ENCODE results near the gene CNTN5. TPM values are rescaled to one million over a fixed set of nuclear protein-coding genes. Genes with fewer than 3 reads are reported as not detected.
A peak's percentile ranks its signal among the peaks of the same experiment; 100 is the strongest.
"Not testable (repeated sequence)": the region's sequence is repeated elsewhere in the genome, so short reads cannot be mapped to it uniquely, and the experiment has no call there.

CNTN5 gene
- total RNA-seq, 2 donors from 2014 or later = 0.23 to 0.33 TPM

DNA sequence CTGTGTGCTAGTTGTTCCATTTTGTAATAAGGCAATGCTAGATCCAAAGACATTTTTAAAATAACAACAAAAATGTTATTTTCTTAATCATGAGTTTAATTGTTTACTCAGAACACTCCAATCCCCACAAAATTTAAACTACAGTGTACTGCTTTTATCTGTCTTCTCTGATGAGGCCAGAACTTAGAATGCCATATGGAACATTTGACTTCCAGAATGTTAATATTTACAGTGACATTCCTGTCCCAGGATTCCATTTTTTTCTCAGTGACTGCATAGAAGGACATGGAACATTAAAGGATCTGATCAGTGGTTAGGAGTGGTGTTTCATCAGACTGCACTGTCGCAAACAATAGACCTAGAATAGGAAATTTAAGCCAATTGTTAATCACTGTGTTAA is 1171.4 kb downstream of the CNTN5 start:
- intact Hi-C loops (cut with DNase I) = no loop called here
- no peak for DNase-seq (ENCODE audit: low spot score)

DNA sequence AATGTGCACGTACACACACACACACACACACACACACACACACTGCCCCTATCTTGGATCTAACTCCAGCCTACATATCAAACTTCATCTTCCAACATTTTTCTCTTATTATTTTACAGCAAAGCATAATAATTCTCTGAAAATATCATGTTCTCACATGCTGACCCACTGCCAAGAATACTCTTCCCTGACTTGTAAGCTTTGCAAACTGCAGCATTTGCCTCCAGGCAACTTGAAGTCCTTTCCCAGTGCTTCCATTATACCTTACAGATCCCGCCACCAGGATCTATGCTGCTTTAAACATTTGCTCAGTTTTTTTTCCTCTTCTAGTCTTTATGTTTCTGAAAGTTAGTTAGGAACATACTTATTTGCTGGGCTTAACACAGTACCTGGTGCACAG is 1183.0 kb downstream of the CNTN5 start:
- DNase-seq (ENCODE audit: low spot score) = no peak
- intact Hi-C loops (cut with DNase I) = no loop called here

DNA sequence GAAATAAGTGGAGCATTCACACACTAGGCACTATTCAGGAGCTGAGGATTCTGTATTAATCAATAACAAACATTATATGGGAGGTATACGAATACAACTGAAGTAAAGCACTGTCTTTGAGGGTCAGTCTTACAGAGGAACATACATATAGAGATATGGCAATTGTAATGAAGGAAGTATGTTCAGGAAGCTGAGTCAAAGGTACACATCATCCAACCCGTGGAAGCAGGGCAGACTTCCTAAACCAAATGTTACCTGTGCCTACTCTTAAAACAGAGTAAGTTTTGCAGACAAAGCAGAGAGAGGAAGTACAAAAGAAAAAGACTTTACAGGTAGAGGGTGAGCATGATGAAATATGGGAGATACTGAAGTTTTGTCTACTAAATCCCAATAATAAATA is 1185.2 kb downstream of the CNTN5 start:
- DNase-seq (ENCODE audit: low spot score) = no peak
- intact Hi-C loops (cut with DNase I) = no loop called here

DNA sequence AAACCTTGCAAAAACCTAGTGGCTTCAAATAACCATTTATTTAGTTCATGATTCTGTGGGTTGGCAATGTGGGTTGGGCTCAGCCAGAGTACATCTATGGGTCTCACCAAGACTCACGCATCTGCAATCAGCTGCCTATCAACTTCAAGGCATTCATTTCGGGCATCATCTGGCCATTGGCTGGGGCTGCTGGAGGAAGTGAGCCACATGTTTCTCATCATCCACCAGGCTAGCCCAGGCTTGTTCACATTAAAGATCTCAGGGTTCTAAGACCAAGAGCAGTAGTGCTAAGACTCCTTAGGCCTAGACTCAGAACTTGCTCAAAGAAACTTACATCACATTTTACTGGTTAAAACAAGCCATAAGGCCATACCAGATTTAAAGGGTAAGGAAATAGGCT is 1187.5 kb downstream of the CNTN5 start:
- intact Hi-C loops (cut with DNase I) = no loop called here
- no peak for DNase-seq (ENCODE audit: low spot score)

- DNase-seq (ENCODE audit: low spot score) = no peak
- intact Hi-C loops (cut with DNase I) = no loop called here
Measured at GRCh38 chr11:100214791-100215190, 1194.0 kb downstream of the CNTN5 start.

DNA sequence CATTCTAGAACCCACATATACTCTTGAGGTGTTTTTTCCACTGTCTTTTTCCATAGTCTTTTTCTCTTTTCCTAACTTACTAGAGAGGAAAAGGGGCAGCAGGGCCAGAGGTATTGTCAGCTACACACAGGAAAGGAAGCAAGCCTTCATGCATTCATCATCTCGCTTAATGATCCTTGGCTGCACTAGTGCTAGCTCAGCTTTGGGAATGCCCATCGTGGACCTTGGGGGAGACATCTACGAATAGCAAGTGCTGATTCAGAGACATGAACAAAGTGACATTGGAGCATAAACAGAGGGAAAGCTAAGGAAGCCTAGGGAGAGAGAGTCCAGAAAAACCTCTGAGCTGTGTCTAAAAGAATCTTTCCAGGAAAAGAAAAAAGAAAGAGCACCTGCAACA is 1200.1 kb downstream of the CNTN5 start:
- intact Hi-C loops (cut with DNase I) = no loop called here
- no peak for DNase-seq (ENCODE audit: low spot score)

DNA sequence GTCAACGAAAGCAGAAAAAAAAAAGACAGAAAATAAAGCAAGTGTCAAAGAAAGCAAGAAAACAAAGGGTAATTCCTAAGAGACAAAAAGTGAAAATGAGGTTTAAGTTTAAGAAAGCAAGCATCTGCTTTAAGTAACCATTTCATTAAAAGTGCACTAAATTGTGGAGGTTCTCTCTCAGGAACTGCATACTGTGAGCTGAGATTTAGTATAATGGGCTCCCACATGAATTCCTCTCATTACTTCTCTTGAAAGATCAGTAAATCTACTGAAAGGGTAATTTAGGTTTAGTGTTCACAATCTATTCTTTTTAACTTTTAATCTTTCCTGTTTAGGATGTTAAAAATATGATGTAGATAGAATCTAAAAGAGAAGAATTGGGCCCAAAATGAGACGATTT is 1201.0 kb downstream of the CNTN5 start:
- intact Hi-C loops (cut with DNase I) = no loop called here
- no peak for DNase-seq (ENCODE audit: low spot score)

DNA sequence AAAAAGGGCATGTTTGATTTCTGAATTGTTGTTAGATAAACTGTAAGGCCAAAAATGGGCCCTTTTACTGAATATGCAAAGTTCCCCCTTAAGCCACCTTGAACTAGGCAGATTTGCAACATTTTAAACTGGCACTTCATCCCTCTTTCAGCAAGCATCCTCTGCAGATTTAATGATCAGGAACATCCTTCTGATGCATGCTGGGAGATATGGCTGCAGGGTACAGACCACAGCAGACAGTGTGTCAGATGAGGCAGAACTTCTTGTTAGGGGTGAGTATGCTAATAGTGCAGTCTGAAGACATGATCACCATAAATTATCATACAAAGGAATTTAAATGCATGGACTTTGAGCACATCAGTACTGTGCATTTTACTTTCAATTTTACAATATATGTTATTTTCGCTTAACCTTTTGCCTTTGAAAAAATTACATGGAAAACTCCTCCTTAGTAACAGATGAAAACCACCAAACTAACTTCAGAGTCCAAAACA is 1203.8 kb downstream of the CNTN5 start:
- intact Hi-C loops (cut with DNase I) = no loop called here
- no peak for DNase-seq (ENCODE audit: low spot score)

- intact Hi-C loops (cut with DNase I) = no loop called here
Measured at GRCh38 chr11:100229086-100229485, 1208.3 kb downstream of the CNTN5 start.

DNA sequence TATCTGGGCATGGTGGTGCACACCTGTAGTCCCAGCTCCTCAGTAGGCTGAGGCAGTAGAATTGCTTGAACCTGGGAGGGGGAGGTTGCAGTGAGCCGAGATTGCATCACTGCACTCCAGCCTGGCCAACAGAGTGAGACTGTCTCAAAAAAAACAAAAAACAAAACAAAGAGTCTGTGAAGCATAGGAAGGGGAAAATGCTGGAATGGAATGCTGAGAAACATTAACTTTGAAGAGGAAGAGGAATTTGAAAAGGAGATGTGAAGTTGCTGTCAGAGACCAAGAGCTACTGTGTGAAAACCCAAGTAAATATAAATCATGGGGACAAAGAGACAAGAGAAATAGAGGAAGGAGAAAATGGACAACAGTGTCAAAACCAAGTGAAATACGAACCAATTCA is 1211.3 kb downstream of the CNTN5 start:
- DNase-seq (ENCODE audit: low spot score) = no peak
- intact Hi-C loops (cut with DNase I) = no loop called here

More at GRCh38 chr11:100229086-100229485, 1208.3 kb downstream of the CNTN5 start:
- no peak for DNase-seq (ENCODE audit: low spot score)

DNA sequence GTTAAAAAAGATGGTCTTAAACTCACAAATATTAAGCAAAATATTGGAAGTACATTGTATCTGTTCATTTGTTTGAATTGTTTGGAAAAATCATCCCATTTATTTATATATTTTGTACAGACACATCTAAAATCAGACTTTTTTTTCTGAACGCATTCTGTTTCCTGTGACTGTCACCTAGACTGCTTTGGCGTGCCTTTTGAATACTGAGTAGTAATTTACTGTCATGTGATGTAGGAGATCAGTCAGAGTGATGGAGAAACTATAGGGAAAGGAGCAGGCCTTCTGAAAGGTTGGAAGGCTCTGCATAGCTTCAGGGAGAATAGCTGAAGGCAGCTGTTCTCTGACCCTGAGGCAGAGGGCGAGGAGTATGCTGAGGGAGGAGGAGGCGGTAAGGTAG is 1214.3 kb downstream of the CNTN5 start:
- intact Hi-C loops (cut with DNase I) = no loop called here
- DNase-seq (ENCODE audit: low spot score) = no peak

DNA sequence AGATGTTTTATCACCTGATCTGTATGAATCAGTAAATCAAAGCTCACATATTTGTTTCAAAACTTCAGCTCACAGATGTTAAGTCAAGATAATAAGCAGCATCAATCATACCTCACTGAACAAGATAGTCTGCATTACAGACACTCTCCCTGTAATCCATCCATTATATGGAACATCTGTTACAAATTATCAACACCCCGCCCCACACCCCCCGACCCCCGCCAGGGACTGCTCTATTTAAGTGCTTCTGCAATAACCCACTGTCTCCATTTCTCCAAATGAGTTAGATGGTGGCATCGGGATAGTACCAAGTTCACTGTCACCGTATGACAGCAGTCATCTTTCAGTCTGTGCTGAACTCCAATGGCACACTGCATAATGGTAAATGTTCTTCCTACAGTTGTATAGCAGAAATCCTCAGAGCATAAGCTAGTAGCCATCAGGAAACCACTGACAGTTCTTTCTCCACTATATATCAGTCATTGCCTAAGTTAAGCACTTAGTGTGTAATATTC is 1219.3 kb downstream of the CNTN5 start:
- intact Hi-C loops (cut with DNase I) = no loop called here
- DNase-seq (ENCODE audit: low spot score) = no peak

DNA sequence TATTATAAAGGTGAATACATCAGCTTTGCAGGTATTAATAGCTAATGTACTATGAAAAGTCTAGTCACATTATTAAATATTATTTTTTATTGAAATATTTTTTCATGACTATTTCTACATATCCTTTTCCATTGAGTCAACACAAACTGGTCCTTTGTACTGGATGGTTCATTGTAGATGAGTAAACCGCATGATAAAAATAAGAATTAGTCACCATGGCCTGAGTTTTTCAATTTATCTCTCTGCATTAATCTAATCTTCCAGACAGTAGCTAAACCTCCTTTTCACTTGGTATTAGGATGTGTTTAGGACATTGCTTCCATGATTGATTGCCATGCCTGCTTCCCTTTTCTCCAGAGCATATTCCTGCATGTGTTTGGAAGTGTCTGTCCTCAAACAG is 1227.0 kb downstream of the CNTN5 start:
- intact Hi-C loops (cut with DNase I) = no loop called here
- DNase-seq (ENCODE audit: low spot score) = no peak

GRCh38 chr11:100257238-100257803 is 1236.6 kb downstream of the CNTN5 start:
- intact Hi-C loops (cut with DNase I) = not testable (repeated sequence)
- DNase-seq (ENCODE audit: low spot score) = peak; percentile 49

DNA sequence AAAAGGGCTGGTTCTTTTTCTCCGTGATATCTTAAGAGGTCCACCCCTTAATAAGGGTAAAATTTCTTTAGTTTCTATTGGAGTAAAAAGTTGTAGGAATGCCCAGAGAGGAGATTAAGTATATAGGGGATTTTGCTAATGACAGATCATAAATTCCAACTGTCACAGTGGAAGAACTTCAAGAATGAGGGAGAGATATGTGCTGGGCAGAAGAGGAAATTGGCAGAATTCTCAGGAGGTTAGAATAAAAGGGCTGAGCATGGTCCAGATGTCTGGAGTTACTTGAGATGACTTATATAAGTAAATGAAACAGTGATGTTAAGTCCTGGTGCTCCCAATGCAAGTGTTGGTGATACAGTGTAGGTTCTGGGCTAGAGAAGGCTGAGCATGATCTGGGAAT is 1248.8 kb downstream of the CNTN5 start:
- intact Hi-C loops (cut with DNase I) = loop anchor here in 1 of 2 donors (2.0 kb wide), 1 partner anchor 31 kb away; no protein-coding TSS in a partner anchor
- DNase-seq (ENCODE audit: low spot score) = no peak

DNA sequence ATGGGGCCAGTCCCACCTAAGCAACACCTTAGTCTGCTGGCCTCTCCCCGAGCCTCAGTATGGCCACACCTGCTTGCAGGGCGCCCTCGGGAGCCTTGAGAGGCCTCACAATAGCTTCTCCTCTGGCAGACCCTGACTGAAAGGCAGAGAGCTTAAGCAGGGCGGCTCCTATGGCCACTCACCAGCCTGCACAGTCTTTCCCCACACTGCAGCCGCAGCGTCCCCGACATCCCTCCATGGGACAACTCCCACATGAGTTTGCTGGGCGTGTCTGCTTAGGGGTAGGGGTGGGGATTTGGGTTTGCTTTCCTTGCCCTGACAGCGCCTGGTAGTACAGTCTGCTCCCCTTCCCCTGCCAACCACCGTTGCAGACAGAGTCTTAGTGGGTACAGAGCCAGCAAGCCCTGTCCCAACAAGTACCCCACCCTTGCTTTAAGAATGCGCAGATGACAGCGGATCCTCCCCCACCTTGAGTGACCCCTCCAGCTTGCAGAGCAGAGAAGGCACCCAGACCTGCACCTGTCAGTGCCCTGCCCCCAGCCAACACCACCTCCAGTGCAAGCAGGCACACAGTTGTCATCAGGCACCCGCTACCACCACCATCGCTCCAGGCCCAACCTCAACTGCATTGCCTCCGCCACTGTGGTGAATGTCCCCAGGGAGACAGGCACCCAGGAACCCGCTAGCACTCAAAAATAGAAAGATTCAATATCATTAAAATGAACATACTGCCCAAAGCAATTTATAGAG is 1252.5 kb downstream of the CNTN5 start:
- intact Hi-C loops (cut with DNase I) = no loop called here

DNA sequence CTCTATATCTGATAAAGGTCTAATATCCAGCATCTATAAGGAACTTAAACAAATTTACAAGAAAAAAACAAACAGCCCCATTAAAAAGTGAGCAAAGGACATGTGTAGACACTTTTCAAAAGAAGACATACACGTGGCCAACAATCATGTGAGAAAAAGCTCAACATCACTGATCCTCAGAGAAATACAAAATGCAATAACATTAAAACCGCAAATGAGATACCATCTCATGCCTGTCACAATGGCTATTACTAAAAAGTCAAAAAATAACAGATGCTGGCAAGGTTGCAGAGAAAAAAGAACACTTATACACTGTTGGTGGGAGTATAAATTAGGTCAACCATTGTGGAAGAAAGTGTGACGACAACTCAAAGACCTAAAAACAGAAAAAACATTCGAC is 1253.7 kb downstream of the CNTN5 start:
- DNase-seq (ENCODE audit: low spot score); intact Hi-C loops (cut with DNase I): not testable (repeated sequence)

More for the DNA sequence above, 1252.5 kb downstream of the CNTN5 start:
- DNase-seq (ENCODE audit: low spot score) = peak; percentile 67

GRCh38 chr11:100294748-100295147 is 1274.0 kb downstream of the CNTN5 start:
- intact Hi-C loops (cut with DNase I) = no loop called here
- DNase-seq (ENCODE audit: low spot score) = no peak

DNA sequence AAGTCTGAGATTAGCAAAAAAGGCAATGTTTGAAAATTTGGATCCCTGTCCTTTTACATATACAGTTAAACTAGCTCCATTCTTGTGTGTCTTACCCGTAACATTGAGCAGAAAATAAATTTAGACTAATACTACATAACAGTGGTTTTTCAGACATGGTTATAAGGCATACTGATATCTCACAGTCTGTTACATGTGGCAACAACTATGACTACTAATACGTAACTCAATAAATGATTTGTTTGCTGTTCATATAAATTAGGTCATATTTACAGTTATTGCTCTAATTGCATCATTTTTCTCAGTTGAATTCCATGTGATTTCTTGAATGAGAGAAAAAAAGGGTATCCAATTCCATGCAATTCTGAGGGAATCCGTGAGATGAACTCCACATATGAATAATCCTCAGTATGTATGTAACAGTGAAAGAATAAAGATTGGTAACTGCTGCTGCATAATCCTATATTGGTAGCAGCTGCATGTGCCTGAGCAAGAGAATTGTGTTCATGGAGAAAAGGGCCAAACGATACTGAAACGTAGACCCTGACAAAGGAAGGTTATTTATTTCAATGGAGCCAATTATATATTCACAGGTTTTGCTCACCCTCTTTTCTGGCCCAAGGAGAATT is 1275.4 kb downstream of the CNTN5 start:
- intact Hi-C loops (cut with DNase I) = no loop called here
- no peak for DNase-seq (ENCODE audit: low spot score)

- intact Hi-C loops (cut with DNase I) = no loop called here
Measured at GRCh38 chr11:100297516-100297915, 1276.8 kb downstream of the CNTN5 start.

More at GRCh38 chr11:100297516-100297915, 1276.8 kb downstream of the CNTN5 start:
- no peak for DNase-seq (ENCODE audit: low spot score)
